Measurements from ENCODE around the gene KCNAB1.

Gene KCNAB1

GRCh38 chr3:156373095-156373494, 252.7 kb downstream of the KCNAB1 start:
- peak; percentile 71 for ATAC-seq
- no peak for TF ChIP-seq TOX (CRISPR knock-in tag; IDR thresholded peaks at IDR 0.05; ENCODE audit: borderline replicate concordance)
- TF ChIP-seq ZFP30 (CRISPR knock-in tag; IDR thresholded peaks at IDR 0.05): no peak
- TF ChIP-seq BACH2 (CRISPR knock-in tag; IDR thresholded peaks at IDR 0.05; ENCODE audit: borderline replicate concordance): no peak
- TF ChIP-seq CREB5 (CRISPR knock-in tag; IDR thresholded peaks at IDR 0.05; ENCODE audit: low read depth): no peak
- no peak for TF ChIP-seq ZNF70 (CRISPR knock-in tag; IDR thresholded peaks at IDR 0.05)
- no peak for TF ChIP-seq POU6F1 (CRISPR knock-in tag; IDR thresholded peaks at IDR 0.05; ENCODE audit: borderline replicate concordance, low read depth)
- TF ChIP-seq RARB (CRISPR knock-in tag; IDR thresholded peaks at IDR 0.05): no peak
- TF ChIP-seq GLIS3 (CRISPR knock-in tag; IDR thresholded peaks at IDR 0.05): no peak
- no peak for TF ChIP-seq PATZ1 (CRISPR knock-in tag; IDR thresholded peaks at IDR 0.05; ENCODE audit: borderline replicate concordance)
- no peak for TF ChIP-seq CSRNP3 (CRISPR knock-in tag; IDR thresholded peaks at IDR 0.05)
- TF ChIP-seq CSDC2 (CRISPR knock-in tag; IDR thresholded peaks at IDR 0.05): no peak
- no peak for TF ChIP-seq OSR1 (CRISPR knock-in tag; IDR thresholded peaks at IDR 0.05)
- no peak for TF ChIP-seq ZNF8 (CRISPR knock-in tag; IDR thresholded peaks at IDR 0.05)
- TF ChIP-seq ZNF565 (CRISPR knock-in tag; conservative IDR thresholded peaks at IDR 0.05; ENCODE audit: low read depth): no peak
- no peak for TF ChIP-seq ESRRG (CRISPR knock-in tag; IDR thresholded peaks at IDR 0.05)

- TF ChIP-seq POU6F1 (CRISPR knock-in tag; IDR thresholded peaks at IDR 0.05; ENCODE audit: borderline replicate concordance, low read depth): no peak
- TF ChIP-seq PATZ1 (CRISPR knock-in tag; IDR thresholded peaks at IDR 0.05; ENCODE audit: borderline replicate concordance): no peak
- no peak for TF ChIP-seq OSR1 (CRISPR knock-in tag; IDR thresholded peaks at IDR 0.05)
- no peak for TF ChIP-seq CSDC2 (CRISPR knock-in tag; IDR thresholded peaks at IDR 0.05)
- no peak for TF ChIP-seq PPARA (CRISPR knock-in tag; IDR thresholded peaks at IDR 0.05; ENCODE audit: borderline replicate concordance)
- TF ChIP-seq TSHZ2 (CRISPR knock-in tag; IDR thresholded peaks at IDR 0.05): no peak
- TF ChIP-seq ISL1 (CRISPR knock-in tag; IDR thresholded peaks at IDR 0.05): no peak
- no peak for TF ChIP-seq SNAI2 (CRISPR knock-in tag; IDR thresholded peaks at IDR 0.05)
- TF ChIP-seq ZC3H10 (CRISPR knock-in tag; IDR thresholded peaks at IDR 0.05): no peak
- no peak for TF ChIP-seq TCF4 (CRISPR knock-in tag; IDR thresholded peaks at IDR 0.05; ENCODE audit: borderline replicate concordance)
- no peak for TF ChIP-seq ZNF8 (CRISPR knock-in tag; IDR thresholded peaks at IDR 0.05)
- TF ChIP-seq TOX (CRISPR knock-in tag; IDR thresholded peaks at IDR 0.05; ENCODE audit: borderline replicate concordance): no peak
- ATAC-seq: peak; percentile 15; the same call in 1 of the 3 replicates
These were observed 253.3 kb downstream of the KCNAB1 start for GRCh38 chr3:156373654-156374053.
